HG03378 (cell line): ENCODE results near the gene SFMBT2.

Experiments used
- ATAC-seq: cut with Tn5 transposase; IDR thresholded peaks from one replicate; pipeline ENCODE4 v1.9.1; 2021; ENCODE audit warnings: mild to moderate bottlenecking, moderate library complexity; ENCODE audit not compliant: unreplicated experiment

SFMBT2 gene

GRCh38 chr10:7370511-7370910 is 40.3 kb downstream of the SFMBT2 start:
- ATAC-seq, result no peak

GRCh38 chr10:7365027-7365745 is 45.6 kb downstream of the SFMBT2 start:
- ATAC-seq, result no peak

GRCh38 chr10:7364474-7364873 is 46.4 kb downstream of the SFMBT2 start:
- no peak for ATAC-seq

- ATAC-seq, result no peak
Measured at GRCh38 chr10:7363700-7364099, 47.1 kb downstream of the SFMBT2 start.

- no peak for ATAC-seq
Measured at GRCh38 chr10:7362471-7362870, 48.4 kb downstream of the SFMBT2 start.

GRCh38 chr10:7361316-7361715 is 49.5 kb downstream of the SFMBT2 start:
- ATAC-seq, result no peak

- no peak for ATAC-seq
Measured at GRCh38 chr10:7359954-7360353, 50.9 kb downstream of the SFMBT2 start.

- no peak for ATAC-seq
Measured at GRCh38 chr10:7359356-7359755, 51.5 kb downstream of the SFMBT2 start.

- ATAC-seq, result no peak
Measured at GRCh38 chr10:7357193-7357592, 53.6 kb downstream of the SFMBT2 start.

GRCh38 chr10:7354330-7355047 is 56.3 kb downstream of the SFMBT2 start:
- ATAC-seq, result no peak

- ATAC-seq, result no peak
Measured at GRCh38 chr10:7351894-7352293, 58.9 kb downstream of the SFMBT2 start.

GRCh38 chr10:7350541-7351195 is 60.2 kb downstream of the SFMBT2 start:
- ATAC-seq, result no peak

- ATAC-seq, result no peak
Measured at GRCh38 chr10:7345717-7346116, 65.1 kb downstream of the SFMBT2 start.

- ATAC-seq, result no peak
Measured at GRCh38 chr10:7343040-7343439, 67.8 kb downstream of the SFMBT2 start.

- ATAC-seq, result no peak
Measured at GRCh38 chr10:7340179-7340874, 70.5 kb downstream of the SFMBT2 start.

- ATAC-seq, result no peak
Measured at GRCh38 chr10:7339510-7339909, 71.3 kb downstream of the SFMBT2 start.

- ATAC-seq, result no peak
Measured at GRCh38 chr10:7338469-7338868, 72.4 kb downstream of the SFMBT2 start.

GRCh38 chr10:7337431-7338171 is 73.2 kb downstream of the SFMBT2 start:
- peak; percentile 81 for ATAC-seq

- no peak for ATAC-seq
Measured at GRCh38 chr10:7335977-7336376, 74.9 kb downstream of the SFMBT2 start.

GRCh38 chr10:7334642-7334964 is 76.2 kb downstream of the SFMBT2 start:
- ATAC-seq, result no peak
